ENCODE measurements around the gene AKR1E2. TPM values are rescaled to one million over a fixed set of nuclear protein-coding genes. Genes with fewer than 3 reads are reported as not detected.

The AKR1E2 gene
- polyA plus RNA-seq, 3 donors, result 0.45 to 0.74 (median 0.67) TPM

- Mint-ChIP-seq H3K4me3 (no peak overlapping the region), H3K27me3 (ENCODE audit: low read depth in 3 of 3) (peaks cover 0 to 3% (median 0%) of the 10 kb centered on the region in 3 donors), H3K9me3 (peaks cover 0 to 3% (median 0%) of the 10 kb centered on the region in 7 donors), H3K4me1 (peaks cover 28% of the 10 kb centered on the region), H3K36me3 (peaks cover 7 to 10% of the 10 kb centered on the region in 2 donors), H3K27ac (peak overlapping the region in 1 of 7 donors; percentile 28)
- DNase-seq, result no peak
- Histone ChIP-seq H2AFZ (ENCODE audit: insufficient read depth, low read depth, low read length, poor library complexity, severe bottlenecking) (no peak overlapping the region), H3K4me1 (ENCODE audit: control insufficient read depth in 1 of 2, insufficient read depth in 2 of 2, low read length in 2 of 2) (peaks cover 11 to 27% of the 10 kb centered on the region in 2 donors), H4K20me1 (ENCODE audit: insufficient read depth, low read length) (no peaks in the 10 kb centered on the region), H3K27me3 (ENCODE audit: control insufficient read depth in 2 of 2, insufficient read depth in 2 of 2, low read length in 2 of 2) (no peaks in the 10 kb centered on the region), H3K4me2 (replicated peaks; ENCODE audit: extremely low read depth, low read length, poor library complexity, severe bottlenecking) (no peak overlapping the region), H3K27ac (ENCODE audit: low read depth in 1 of 2, low read length in 2 of 2) (no peak overlapping the region), H3K36me3 (replicated peaks in 1 of 2; ENCODE audit: control insufficient read depth in 1 of 2, insufficient read depth in 2 of 2, low read length in 2 of 2) (no peaks in the 10 kb centered on the region), H3K9ac (ENCODE audit: insufficient read depth, low read length, poor library complexity, severe bottlenecking) (no peak overlapping the region), H3K4me3 (replicated peaks in 1 of 3; ENCODE audit: low read depth in 2 of 3, low read length in 3 of 3) (no peak overlapping the region), H3K9me3 (replicated peaks in 1 of 2; ENCODE audit: control insufficient read depth in 1 of 2, insufficient read depth in 1 of 2, low read length in 2 of 2) (no peaks in the 10 kb centered on the region), H3K79me2 (ENCODE audit: insufficient read depth, low read length) (no peaks in the 10 kb centered on the region)
- WGBS (ENCODE audit: insufficient coverage), result 100% methylated on average over 4 of the region's 11 CpGs
- intact Hi-C loops (cut with micrococcal nuclease), result loop anchor here (5.0 to 10.0 kb wide), 4 partner anchors 439 to 779 kb away; no protein-coding TSS in a partner anchor
- TF ChIP-seq CTCF (IDR thresholded peaks at IDR 0.05), result no peak
Measured at GRCh38 chr10:4845766-4846165, 19.8 kb downstream of the AKR1E2 start.

GRCh38 chr10:4846775-4847174, 20.8 kb downstream of the AKR1E2 start:
- TF ChIP-seq CTCF (IDR thresholded peaks at IDR 0.05), result no peak
- peaks cover 11 to 27% of the 10 kb centered on the region in 2 donors for H3K4me1 ChIP-seq (ENCODE audit: control insufficient read depth in 1 of 2, insufficient read depth in 2 of 2, low read length in 2 of 2)
- no peak overlapping the region for H3K4me3 Mint-ChIP-seq
- H3K4me3 ChIP-seq (replicated peaks in 1 of 3; ENCODE audit: low read depth in 2 of 3, low read length in 3 of 3), result no peak overlapping the region
- intact Hi-C loops (cut with micrococcal nuclease), result loop anchor here (5.0 to 10.0 kb wide), 4 partner anchors 438 to 778 kb away; no protein-coding TSS in a partner anchor
- H3K9me3 Mint-ChIP-seq, result peaks cover 0 to 3% (median 0%) of the 10 kb centered on the region in 7 donors
- no peaks in the 10 kb centered on the region for H4K20me1 ChIP-seq (ENCODE audit: insufficient read depth, low read length)
- no peaks in the 10 kb centered on the region for H3K79me2 ChIP-seq (ENCODE audit: insufficient read depth, low read length)
- peaks cover 7 to 10% of the 10 kb centered on the region in 2 donors for H3K36me3 Mint-ChIP-seq
- no peaks in the 10 kb centered on the region for H3K9me3 ChIP-seq (replicated peaks in 1 of 2; ENCODE audit: control insufficient read depth in 1 of 2, insufficient read depth in 1 of 2, low read length in 2 of 2)
- no CpG with 5 or more reads among the region's 5 CpGs for WGBS (ENCODE audit: insufficient coverage)
- no peaks in the 10 kb centered on the region for H3K36me3 ChIP-seq (replicated peaks in 1 of 2; ENCODE audit: control insufficient read depth in 1 of 2, insufficient read depth in 2 of 2, low read length in 2 of 2)
- H3K27ac Mint-ChIP-seq, result no peak overlapping the region
- H3K4me2 ChIP-seq (replicated peaks; ENCODE audit: extremely low read depth, low read length, poor library complexity, severe bottlenecking), result no peak overlapping the region
- no peaks in the 10 kb centered on the region for H3K27me3 ChIP-seq (ENCODE audit: control insufficient read depth in 2 of 2, insufficient read depth in 2 of 2, low read length in 2 of 2)
- H3K4me1 Mint-ChIP-seq, result peaks cover 28% of the 10 kb centered on the region
- no peak overlapping the region for H3K9ac ChIP-seq (ENCODE audit: insufficient read depth, low read length, poor library complexity, severe bottlenecking)
- peaks cover 0 to 3% (median 0%) of the 10 kb centered on the region in 3 donors for H3K27me3 Mint-ChIP-seq (ENCODE audit: low read depth in 3 of 3)
- H2AFZ ChIP-seq (ENCODE audit: insufficient read depth, low read depth, low read length, poor library complexity, severe bottlenecking), result no peak overlapping the region
- no peak overlapping the region for H3K27ac ChIP-seq (ENCODE audit: low read depth in 1 of 2, low read length in 2 of 2)
- no peak for DNase-seq

Measured in CD14-positive monocyte (primary cell).